ENCODE data around the gene NLGN1. TPM values are rescaled to one million over a fixed set of nuclear protein-coding genes. Genes with fewer than 3 reads are reported as not detected.

NLGN1 gene
- total RNA-seq, 1 experiment from 2014 or later, result not detected

- H4K20me1 ChIP-seq (ENCODE audit: insufficient read depth), result no peaks in the 10 kb centered on the region
- ChIA-PET POLR2A (no interaction called here), RAD21 (ENCODE audit: low non-redundant PET in 1 of 2, low total read pairs in 2 of 2, uncharacterized antibody in 2 of 2, unreplicated experiment in 2 of 2) (no interaction called here), CTCF (no interaction called here)
- H3K9ac ChIP-seq (ENCODE audit: low read length), result no peak overlapping the region
- H3K9me2 ChIP-seq (ENCODE audit: insufficient read depth), result no peaks in the 10 kb centered on the region
- H2AFZ ChIP-seq (ENCODE audit: low read depth, low read length, poor library complexity, severe bottlenecking), result no peak overlapping the region
- no peak for TF ChIP-seq REST (IDR thresholded peaks at IDR 0.05; ENCODE audit: low read depth)
- no peak for TF ChIP-seq FOSL1 (IDR thresholded peaks at IDR 0.05; ENCODE audit: low read depth)
- no peak for TF ChIP-seq SIN3A (IDR thresholded peaks at IDR 0.05; ENCODE audit: low read depth)
- no peak for TF ChIP-seq TCF7L2 (IDR thresholded peaks at IDR 0.05; ENCODE audit: borderline replicate concordance, extremely low read depth, insufficient read depth, insufficient read length)
- TF ChIP-seq POLR2A (IDR thresholded peaks at IDR 0.05; ENCODE audit: borderline replicate concordance, extremely low read depth, insufficient read depth, insufficient read length), result no peak
- no peak for TF ChIP-seq ATF3 (IDR thresholded peaks at IDR 0.05)
- no peak for TF ChIP-seq MAX (IDR thresholded peaks at IDR 0.05)
- TF ChIP-seq ZNF274 (IDR thresholded peaks at IDR 0.05; ENCODE audit: low read depth, low read length), result no peak
- no peak for TF ChIP-seq SRF (IDR thresholded peaks at IDR 0.05; ENCODE audit: low read depth)
- TF ChIP-seq CEBPB (IDR thresholded peaks at IDR 0.05; ENCODE audit: low read depth), result no peak
- no peak for TF ChIP-seq EZH2 (IDR thresholded peaks at IDR 0.05)
- TF ChIP-seq, protein P1, sequence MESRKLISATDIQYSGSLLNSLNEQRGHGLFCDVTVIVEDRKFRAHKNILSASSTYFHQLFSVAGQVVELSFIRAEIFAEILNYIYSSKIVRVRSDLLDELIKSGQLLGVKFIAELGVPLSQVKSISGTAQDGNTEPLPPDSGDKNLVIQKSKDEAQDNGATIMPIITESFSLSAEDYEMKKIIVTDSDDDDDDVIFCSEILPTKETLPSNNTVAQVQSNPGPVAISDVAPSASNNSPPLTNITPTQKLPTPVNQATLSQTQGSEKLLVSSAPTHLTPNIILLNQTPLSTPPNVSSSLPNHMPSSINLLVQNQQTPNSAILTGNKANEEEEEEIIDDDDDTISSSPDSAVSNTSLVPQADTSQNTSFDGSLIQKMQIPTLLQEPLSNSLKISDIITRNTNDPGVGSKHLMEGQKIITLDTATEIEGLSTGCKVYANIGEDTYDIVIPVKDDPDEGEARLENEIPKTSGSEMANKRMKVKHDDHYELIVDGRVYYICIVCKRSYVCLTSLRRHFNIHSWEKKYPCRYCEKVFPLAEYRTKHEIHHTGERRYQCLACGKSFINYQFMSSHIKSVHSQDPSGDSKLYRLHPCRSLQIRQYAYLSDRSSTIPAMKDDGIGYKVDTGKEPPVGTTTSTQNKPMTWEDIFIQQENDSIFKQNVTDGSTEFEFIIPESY (IDR thresholded peaks at IDR 0.05; ENCODE audit: extremely low read depth, insufficient replicate concordance, low read length), result no peak
- no peak for TF ChIP-seq EZH2phosphoT487 (IDR thresholded peaks at IDR 0.05; ENCODE audit: borderline replicate concordance)
- no peaks in the 10 kb centered on the region for H3K79me2 ChIP-seq (ENCODE audit: insufficient read depth, low read length)
- no peaks in the 10 kb centered on the region for H3K36me3 ChIP-seq (ENCODE audit: control insufficient read depth in 1 of 2, insufficient read depth in 2 of 2, low read length in 2 of 2)
- ATAC-seq (no peak), DNase-seq (ENCODE audit: low read depth, low spot score) (no peak)
- H3K27ac ChIP-seq (ENCODE audit: low read depth, low read length), result no peak overlapping the region
- no TSS peak for BruUV-seq (replicated peaks)
- intact Hi-C loops (cut with micrococcal nuclease), result no loop called here
- H3K4me2 ChIP-seq (ENCODE audit: low read length), result no peak overlapping the region
- no peaks in the 10 kb centered on the region for H3K9me3 ChIP-seq (ENCODE audit: control insufficient read depth in 1 of 2, insufficient read depth in 1 of 2, low read depth in 1 of 2, low read length in 2 of 2)
- H3K4me3 ChIP-seq (replicated peaks in 1 of 2; ENCODE audit: low read depth in 1 of 2, low read length in 2 of 2), result no peak overlapping the region
- no peaks in the 10 kb centered on the region for H3K27me3 ChIP-seq (ENCODE audit: insufficient read depth, low read length)
- H3K4me1 ChIP-seq (ENCODE audit: control insufficient read depth in 1 of 2, insufficient read depth in 2 of 2, low read length in 2 of 2), result no peaks in the 10 kb centered on the region
Observed at GRCh38 chr3:173699353-173699752, 301.8 kb downstream of the NLGN1 start.
